K562 (cell line): ENCODE results near the gene RNF13. TPM values are rescaled to one million over a fixed set of nuclear protein-coding genes. Genes with fewer than 3 reads are reported as not detected.

Experiments used
- ATF7 ChIP-seq: fragments of 450-650 bp; IDR thresholded peaks from 2 replicates; pipeline ENCODE4 v1.7.1; 2014; ENCODE audit warnings: mild to moderate bottlenecking, moderate library complexity
- CGGBP1 ChIP-seq: fragments of 250-450 bp; sonication (Bioruptor Pico); IDR thresholded peaks from 2 replicates; pipeline ENCODE4 v1.9.0; 2021; ENCODE audit warnings: mild to moderate bottlenecking
- FOSL1 ChIP-seq: fragments of 200-800 bp; sonication (Bioruptor generic); conservative IDR thresholded peaks from 2 replicates; pipeline ENCODE4 v1.6.1; 2016; ENCODE audit warnings: missing genetic modification characterization, missing compliant biosample characterization
- TBL1XR1 ChIP-seq, 2 experiments: IDR thresholded peaks; 2 replicates each; pipeline ENCODE4 v1.6.1; 2012; ENCODE audit warnings: improper control_type of control experiment in 2 of 2, low read length in 2 of 2, mild to moderate bottlenecking in 1 of 2
- THAP12 ChIP-seq: fragments of 250-450 bp; sonication (Bioruptor Pico); IDR thresholded peaks from 2 replicates; pipeline ENCODE4 v1.9.0; 2021; ENCODE audit warnings: mild to moderate bottlenecking, inconsistent platforms
- ZFP1 ChIP-seq: fragments of 450-650 bp; formaldehyde crosslinking; IDR thresholded peaks from 2 replicates; pipeline ENCODE4 v1.4.0; 2020; ENCODE audit warnings: mild to moderate bottlenecking, mixed read lengths
- polyA plus RNA-seq, 8 experiments: library from polyadenylated mRNA; depleted of rRNA in 4 of 8; stranded (reverse) in 5 of 8; unstranded in 3 of 8; fragments of >200 nt; fragmentation: Nextera tagmentation in 2 of 8; fragmentation: Illumina TruSeq in 1 of 8; extraction: Ambion mirVana in 2 of 8; extraction: Trizol in 1 of 8; gene quantifications; 2 replicates each; pipeline versions ENCODE4 v1.2.1 to v1.2.3, GENCODE V29; 2011 to 2014; ENCODE audit warnings: inconsistent platforms in 1 of 8, missing spikeins in 1 of 8
- total RNA-seq, 7 experiments: library from RNA; depleted of rRNA in 6 of 7; stranded (reverse); fragments of >200 nt in 6 of 7; fragmentation: Illumina TruSeq in 2 of 7; extraction: Trizol in 2 of 7; gene quantifications; 2 replicates each; pipeline versions ENCODE4 v1.2.1 to v1.2.3, GENCODE V29; 2011 to 2021; ENCODE audit warnings: low replicate concordance in 1 of 7
- TF ChIP-seq, protein P1 (sequence below): fragments of 250-450 bp; sonication (Bioruptor Pico); IDR thresholded peaks from 2 replicates; pipeline ENCODE4 v1.5.0; 2022; ENCODE audit warnings: mild to moderate bottlenecking

RNF13 gene
- total and polyA plus RNA-seq, 9 of the 15 experiments (the other 6 are each of a cell fraction or from before 2014, with no cell fraction given) = 12.7 to 35.8 (median 18.9) TPM

- TF ChIP-seq, protein P1, sequence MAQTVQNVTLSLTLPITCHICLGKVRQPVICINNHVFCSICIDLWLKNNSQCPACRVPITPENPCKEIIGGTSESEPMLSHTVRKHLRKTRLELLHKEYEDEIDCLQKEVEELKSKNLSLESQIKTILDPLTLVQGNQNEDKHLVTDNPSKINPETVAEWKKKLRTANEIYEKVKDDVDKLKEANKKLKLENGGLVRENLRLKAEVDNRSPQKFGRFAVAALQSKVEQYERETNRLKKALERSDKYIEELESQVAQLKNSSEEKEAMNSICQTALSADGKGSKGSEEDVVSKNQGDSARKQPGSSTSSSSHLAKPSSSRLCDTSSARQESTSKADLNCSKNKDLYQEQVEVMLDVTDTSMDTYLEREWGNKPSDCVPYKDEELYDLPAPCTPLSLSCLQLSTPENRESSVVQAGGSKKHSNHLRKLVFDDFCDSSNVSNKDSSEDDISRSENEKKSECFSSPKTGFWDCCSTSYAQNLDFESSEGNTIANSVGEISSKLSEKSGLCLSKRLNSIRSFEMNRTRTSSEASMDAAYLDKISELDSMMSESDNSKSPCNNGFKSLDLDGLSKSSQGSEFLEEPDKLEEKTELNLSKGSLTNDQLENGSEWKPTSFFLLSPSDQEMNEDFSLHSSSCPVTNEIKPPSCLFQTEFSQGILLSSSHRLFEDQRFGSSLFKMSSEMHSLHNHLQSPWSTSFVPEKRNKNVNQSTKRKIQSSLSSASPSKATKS (CRISPR knock-in tag) = no peak
- no peak for TF ChIP-seq CGGBP1
- TF ChIP-seq TBL1XR1 (IDR thresholded peaks at IDR 0.05; ENCODE audit: low read length in 2 of 2) = no peak
- no peak for TF ChIP-seq ATF7
- no peak for TF ChIP-seq THAP12 (CRISPR knock-in tag)
- no peak for TF ChIP-seq FOSL1 (tag)
- TF ChIP-seq ZFP1 (CRISPR knock-in tag) = no peak
Observed at GRCh38 chr3:149871855-149872254, 58.8 kb downstream of the RNF13 start (continued).
